Activated CD4-positive, alpha-beta T cell treated with anti-CD3 and anti-CD28 coated beads for 36 hours (primary cell): ENCODE data around the gene RBBP5. TPM values are rescaled to one million over a fixed set of nuclear protein-coding genes. Genes with fewer than 3 reads are reported as not detected.

Source experiments
- ATAC-seq: fragments of 200-7000 bp; cut with Tn5 transposase; one replicate; pipeline ENCODE4 v1.10.0; 2021; ENCODE audit warnings: mild to moderate bottlenecking, moderate library complexity
- CTCF ChIA-PET: fragments of 350-600 bp; sonication (Branson Sonifier 250); formaldehyde crosslinking; loops from one replicate; lab custom pipeline; 2021; ENCODE audit warnings: antibody characterized with exemption; lab: Charles Lee
- POLR2A ChIA-PET: fragments of 350-600 bp; sonication (Branson Sonifier 250); formaldehyde crosslinking; loops from one replicate; lab custom pipeline; 2021; ENCODE audit warnings: antibody characterized with exemption, inconsistent platforms; lab: Charles Lee
- DNase-seq: peaks from one replicate; pipeline ENCODE4 v3.0.0-alpha.2; 2020
- H3K27ac Mint-ChIP-seq: one replicate; pipeline ENCODE4 v1.8.0; 2021; ENCODE audit warnings: mixed read lengths
- H3K27me3 Mint-ChIP-seq: one replicate; pipeline ENCODE4 v1.8.0; 2021; ENCODE audit warnings: mixed read lengths
- H3K36me3 Mint-ChIP-seq: one replicate; pipeline ENCODE4 v1.8.0; 2021; ENCODE audit warnings: low read depth, mixed read lengths
- H3K4me1 Mint-ChIP-seq: one replicate; pipeline ENCODE4 v1.8.0; 2021; ENCODE audit warnings: mixed read lengths
- H3K4me3 Mint-ChIP-seq: one replicate; pipeline ENCODE4 v1.8.0; 2021; ENCODE audit warnings: mild to moderate bottlenecking, moderate library complexity, mixed read lengths
- H3K9me3 Mint-ChIP-seq: one replicate; pipeline ENCODE4 v1.8.0; 2021; ENCODE audit warnings: low read depth, mixed read lengths
- intact Hi-C, 2 experiments: fragments of 100-400 bp; cut with DNase I in 1 of 2; cut with micrococcal nuclease in 1 of 2; formaldehyde crosslinking; loops; one replicate each; pipeline versions ENCODE4 v1.14.2 to v1.15.1; 2022 to 2024; cut with DNase I, micrococcal nuclease
- total RNA-seq, 2 experiments: library from RNA; stranded (reverse); gene quantifications; one replicate each; pipeline ENCODE4 v1.2.3, GENCODE V29; 2021

Gene RBBP5
- total RNA-seq, 2 experiments from 2014 or later = 23.1 to 24.3 TPM

- Mint-ChIP-seq H3K4me1 (no peaks in the 10 kb centered on the region), H3K36me3 (peaks cover 53% of the 10 kb centered on the region), H3K9me3 (peaks cover 15% of the 10 kb centered on the region), H3K4me3 (no peak overlapping the region), H3K27me3 (no peaks in the 10 kb centered on the region), H3K27ac (no peak overlapping the region)
- POLR2A ChIA-PET = no interaction called here
- ATAC-seq = no peak
- CTCF ChIA-PET = interaction anchor here (0.7 to 1.0 kb wide), 2 partner anchors 104 to 392 kb away, joined by 3 to 4 read pairs; no protein-coding TSS in a partner anchor
- DNase-seq = no peak
- intact Hi-C loops = no loop called here
Measured at GRCh38 chr1:205152505-205152904, 30.7 kb upstream of the RBBP5 start.

DNA sequence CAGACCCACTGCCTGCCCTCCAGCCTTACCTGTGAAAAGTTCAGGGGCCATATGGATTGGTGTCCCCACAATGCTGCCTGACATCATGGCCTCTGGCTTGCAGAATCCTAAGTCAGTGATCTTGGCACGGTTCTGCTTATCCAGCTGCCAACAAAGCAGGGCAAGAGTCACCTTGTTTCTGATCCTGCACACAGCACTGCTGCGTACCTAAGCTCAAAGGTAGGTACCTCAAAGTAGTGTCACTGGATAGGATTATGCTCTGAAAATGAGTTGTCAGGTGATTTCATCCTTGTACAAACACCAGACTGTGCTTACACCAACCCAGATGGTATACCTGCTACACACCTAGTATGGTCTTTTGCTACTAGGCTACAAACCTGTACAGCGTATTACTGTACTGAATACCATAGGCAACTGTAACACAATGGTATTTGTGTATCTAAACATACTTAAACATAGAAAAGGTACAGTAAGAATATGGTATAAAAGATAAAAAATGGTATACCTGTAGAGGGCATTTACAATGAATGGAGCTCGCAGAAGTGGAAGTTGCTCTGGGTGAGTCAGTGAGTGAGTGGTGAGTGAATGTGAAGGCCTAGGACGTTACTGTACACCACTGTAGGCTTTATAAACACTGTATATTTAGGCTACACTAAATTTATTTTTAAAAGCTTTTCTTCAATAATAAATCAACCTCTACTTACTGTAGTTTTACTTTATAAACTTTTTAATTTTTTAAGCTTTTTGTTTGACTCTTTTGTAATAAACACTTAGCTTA is 29.1 kb upstream of the RBBP5 start:
- Mint-ChIP-seq H3K27ac (no peak overlapping the region), H3K27me3 (no peaks in the 10 kb centered on the region), H3K4me3 (no peak overlapping the region), H3K4me1 (no peaks in the 10 kb centered on the region), H3K9me3 (peaks cover 2% of the 10 kb centered on the region), H3K36me3 (peaks cover 44% of the 10 kb centered on the region)
- DNase-seq = no peak
- no peak for ATAC-seq
- intact Hi-C loops = no loop called here
- CTCF ChIA-PET = interaction anchor here (0.6 to 3.0 kb wide), 8 partner anchors 8 to 203 kb away, joined by 3 to 22 read pairs (median 4); no protein-coding TSS in a partner anchor
- POLR2A ChIA-PET = no interaction called here

DNA sequence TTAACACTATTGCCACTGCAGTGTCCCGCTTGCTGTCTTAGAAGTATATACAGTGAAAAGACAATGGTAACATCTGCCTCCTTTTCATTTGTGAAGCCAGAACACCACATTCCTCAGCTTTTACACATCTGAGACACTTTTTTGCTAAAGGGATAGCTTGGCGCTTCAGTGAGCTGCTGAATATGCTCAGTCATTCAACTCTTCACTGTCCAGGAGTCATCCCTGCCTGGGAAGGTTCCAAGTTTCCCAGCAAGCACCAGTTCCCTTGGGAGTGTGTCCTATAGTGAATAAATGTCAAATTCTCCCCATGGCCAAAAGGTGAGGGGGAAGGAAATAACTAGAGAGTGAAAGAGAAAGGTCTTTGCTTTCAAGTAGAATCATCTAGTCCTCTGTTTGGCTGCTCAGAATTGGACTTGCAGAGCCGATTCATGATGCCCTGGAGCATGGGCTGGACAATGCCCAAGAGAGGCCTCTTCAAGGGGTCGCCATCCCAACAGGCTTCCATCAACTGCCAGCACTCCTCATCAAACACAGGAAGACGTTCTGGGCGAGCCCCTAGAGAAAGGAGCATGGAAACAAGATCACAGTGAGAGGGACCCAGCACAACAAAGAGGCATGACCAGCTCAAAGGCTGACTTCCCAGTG is 25.5 kb upstream of the RBBP5 start:
- intact Hi-C loops = no loop called here
- H3K27ac Mint-ChIP-seq = no peak overlapping the region
- no peaks in the 10 kb centered on the region for H3K9me3 Mint-ChIP-seq
- no peak overlapping the region for H3K4me3 Mint-ChIP-seq
- H3K27me3 Mint-ChIP-seq = no peaks in the 10 kb centered on the region
- peaks cover 27% of the 10 kb centered on the region for H3K36me3 Mint-ChIP-seq
- no peaks in the 10 kb centered on the region for H3K4me1 Mint-ChIP-seq
- ATAC-seq = no peak
- no peak for DNase-seq
- CTCF ChIA-PET = interaction anchor here (0.6 to 3.5 kb wide), 6 partner anchors 8 to 772 kb away, joined by 3 to 15 read pairs (median 3); no protein-coding TSS in a partner anchor
- POLR2A ChIA-PET = no interaction called here

DNA sequence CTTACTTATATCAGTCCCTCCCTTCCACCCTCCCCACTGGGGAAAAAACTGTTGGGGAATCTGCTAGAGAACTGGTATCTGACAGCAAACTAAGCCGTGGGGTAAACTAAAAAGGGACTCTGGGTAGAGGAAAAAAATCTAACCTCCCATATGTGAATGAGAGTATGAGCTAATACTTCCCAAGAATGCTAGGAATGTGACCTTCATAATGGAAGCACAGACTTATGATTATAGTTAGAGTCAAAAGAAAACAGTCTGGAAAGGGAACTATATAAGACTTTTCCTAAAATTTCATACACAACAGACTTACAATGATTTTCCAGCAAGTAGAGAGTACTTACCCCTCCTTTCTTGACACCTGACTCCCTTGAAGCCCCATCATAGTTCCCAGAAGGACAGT is 23.0 kb upstream of the RBBP5 start:
- H3K4me3 Mint-ChIP-seq = no peak overlapping the region
- H3K27ac Mint-ChIP-seq = no peak overlapping the region
- DNase-seq = no peak
- no peaks in the 10 kb centered on the region for H3K9me3 Mint-ChIP-seq
- POLR2A ChIA-PET = interaction anchor here (0.6 kb wide), 1 partner anchor 601 kb away, joined by 12 read pairs; no protein-coding TSS in a partner anchor
- CTCF ChIA-PET = interaction anchor here (1.0 to 3.5 kb wide), 7 partner anchors 12 to 111 kb away, joined by 3 to 15 read pairs (median 4); no protein-coding TSS in a partner anchor
- H3K36me3 Mint-ChIP-seq = peaks cover 22% of the 10 kb centered on the region
- no peak for ATAC-seq
- intact Hi-C loops = no loop called here
- H3K27me3 Mint-ChIP-seq = no peaks in the 10 kb centered on the region
- H3K4me1 Mint-ChIP-seq = peaks cover 3% of the 10 kb centered on the region

- H3K4me1 Mint-ChIP-seq = peaks cover 3% of the 10 kb centered on the region
- no peak for DNase-seq
- POLR2A ChIA-PET = no interaction called here
Measured at GRCh38 chr1:205144046-205144720, 22.4 kb upstream of the RBBP5 start.

DNA sequence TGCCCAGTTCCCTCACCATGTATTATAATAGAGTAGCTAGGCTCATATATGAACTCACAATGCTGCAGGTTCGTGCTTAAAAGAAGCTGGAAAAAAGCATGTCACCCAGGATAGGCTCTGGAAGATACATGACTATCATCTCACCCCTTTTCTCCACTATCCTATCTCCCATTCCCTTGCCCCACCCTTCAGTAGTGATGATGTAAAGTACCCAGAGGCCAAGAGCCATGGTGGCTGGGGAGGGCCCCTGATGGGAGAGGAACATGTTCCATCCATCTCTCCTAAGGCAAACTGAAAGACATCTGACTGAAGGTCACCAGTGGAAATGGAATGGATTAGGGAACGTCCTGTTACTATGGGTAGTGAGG is 20.3 kb upstream of the RBBP5 start:
- ChIA-PET CTCF (interaction anchor here (0.8 to 2.4 kb wide), 27 partner anchors 8 to 351 kb away, joined by 3 to 27 read pairs (median 5); partner anchors contain the start of genes RBBP5 and TMCC2), POLR2A (no interaction called here)
- Mint-ChIP-seq H3K4me1 (peaks cover 3% of the 10 kb centered on the region), H3K4me3 (no peak overlapping the region), H3K9me3 (no peaks in the 10 kb centered on the region), H3K27me3 (no peaks in the 10 kb centered on the region), H3K27ac (no peak overlapping the region), H3K36me3 (peaks cover 7% of the 10 kb centered on the region)
- intact Hi-C loops = no loop called here
- no peak for DNase-seq
- no peak for ATAC-seq

More at GRCh38 chr1:205144046-205144720, 22.4 kb upstream of the RBBP5 start:
- no peaks in the 10 kb centered on the region for H3K9me3 Mint-ChIP-seq
- H3K36me3 Mint-ChIP-seq = peaks cover 17% of the 10 kb centered on the region
- no peak for ATAC-seq
- no peak overlapping the region for H3K27ac Mint-ChIP-seq
- H3K4me3 Mint-ChIP-seq = no peak overlapping the region
- no peaks in the 10 kb centered on the region for H3K27me3 Mint-ChIP-seq
- intact Hi-C loops = no loop called here
- CTCF ChIA-PET = interaction anchor here (0.6 to 3.5 kb wide), 9 partner anchors 11 to 488 kb away, joined by 3 to 15 read pairs (median 4); no protein-coding TSS in a partner anchor

DNA sequence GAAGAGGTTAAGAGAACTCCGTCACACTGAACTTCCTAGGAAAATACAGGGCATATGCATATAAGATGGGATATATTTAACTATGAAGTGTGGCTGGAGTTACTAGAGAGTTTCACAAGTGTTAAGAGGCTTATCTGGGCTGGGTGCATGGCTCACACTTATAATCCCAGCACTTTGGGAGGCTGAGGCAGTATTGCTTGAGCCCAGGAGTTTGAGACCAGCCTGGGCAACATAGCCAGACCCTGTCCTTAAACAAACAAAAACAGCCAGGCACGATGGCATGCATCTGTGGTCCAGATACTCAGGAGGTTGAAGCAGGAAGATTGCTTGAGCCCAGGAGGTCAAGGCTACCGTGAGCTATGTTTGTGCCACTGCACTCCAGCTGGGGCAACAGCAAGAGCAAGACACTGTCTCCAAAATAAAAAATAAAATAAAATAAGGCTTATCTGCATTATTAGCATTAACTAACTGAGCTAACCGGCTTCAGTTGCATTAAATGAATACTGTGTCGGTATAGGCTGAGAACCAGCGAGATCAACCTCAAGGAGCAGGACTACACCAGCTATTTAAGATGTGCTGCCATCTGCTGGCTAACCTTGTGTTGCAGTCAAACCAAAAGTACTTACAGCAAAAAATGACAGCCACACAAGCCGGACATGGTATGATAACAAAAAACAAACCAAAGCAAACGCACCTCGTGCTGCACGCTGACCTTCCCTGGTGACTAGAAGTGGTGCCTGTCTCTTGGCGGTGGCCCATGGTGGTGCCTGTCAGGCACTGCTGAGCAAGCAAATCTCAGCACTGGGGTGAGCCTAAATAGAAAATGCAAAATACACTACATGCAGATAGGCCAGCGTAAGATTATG is 19.7 kb upstream of the RBBP5 start:
- no peaks in the 10 kb centered on the region for H3K9me3 Mint-ChIP-seq
- intact Hi-C loops = loop anchor here (1.0 kb wide), 4 partner anchors 19 to 152 kb away; no protein-coding TSS in a partner anchor
- peaks cover 4% of the 10 kb centered on the region for H3K36me3 Mint-ChIP-seq
- H3K27ac Mint-ChIP-seq = no peak overlapping the region
- DNase-seq (peak; percentile 88), ATAC-seq (peak; percentile 96)
- ChIA-PET POLR2A (interaction anchor here (0.7 kb wide), 2 partner anchors 17 to 172 kb away, joined by 4 read pairs; no protein-coding TSS in a partner anchor), CTCF (interaction anchor here (0.6 to 2.4 kb wide), 52 partner anchors 9 to 352 kb away, joined by 3 to 27 read pairs (median 4); partner anchors contain the start of genes NUAK2, RBBP5 and TMCC2)
- no peak overlapping the region for H3K4me3 Mint-ChIP-seq
- H3K27me3 Mint-ChIP-seq = no peaks in the 10 kb centered on the region
- H3K4me1 Mint-ChIP-seq = peaks cover 3% of the 10 kb centered on the region

DNA sequence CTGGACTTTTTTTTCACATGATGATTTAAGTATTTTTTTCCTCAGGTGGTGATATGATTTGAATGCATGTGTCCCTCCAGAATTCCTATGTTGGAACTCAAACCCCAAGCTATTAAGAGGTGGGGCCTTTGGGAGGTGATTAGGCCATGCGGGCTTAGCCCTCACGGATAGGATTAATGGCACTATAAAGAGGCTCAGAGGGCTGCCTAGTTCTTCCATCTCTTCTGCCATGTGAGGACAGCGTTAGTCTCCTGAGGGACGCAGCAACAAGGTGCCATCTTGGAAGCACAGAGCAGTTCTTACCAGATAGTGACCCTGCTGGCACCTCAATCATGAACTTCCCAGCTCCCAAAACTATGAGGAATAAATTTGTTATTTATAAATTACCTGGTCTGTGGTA is 18.3 kb upstream of the RBBP5 start:
- no peak overlapping the region for H3K4me3 Mint-ChIP-seq
- DNase-seq = no peak
- no peak overlapping the region for H3K27ac Mint-ChIP-seq
- H3K36me3 Mint-ChIP-seq = peaks cover 4% of the 10 kb centered on the region
- peaks cover 3% of the 10 kb centered on the region for H3K4me1 Mint-ChIP-seq
- ATAC-seq = no peak
- no peaks in the 10 kb centered on the region for H3K27me3 Mint-ChIP-seq
- CTCF ChIA-PET = interaction anchor here (1.1 to 2.4 kb wide), 7 partner anchors 30 to 161 kb away, joined by 3 to 27 read pairs (median 17); no protein-coding TSS in a partner anchor
- intact Hi-C loops = no loop called here
- POLR2A ChIA-PET = no interaction called here
- no peaks in the 10 kb centered on the region for H3K9me3 Mint-ChIP-seq

DNA sequence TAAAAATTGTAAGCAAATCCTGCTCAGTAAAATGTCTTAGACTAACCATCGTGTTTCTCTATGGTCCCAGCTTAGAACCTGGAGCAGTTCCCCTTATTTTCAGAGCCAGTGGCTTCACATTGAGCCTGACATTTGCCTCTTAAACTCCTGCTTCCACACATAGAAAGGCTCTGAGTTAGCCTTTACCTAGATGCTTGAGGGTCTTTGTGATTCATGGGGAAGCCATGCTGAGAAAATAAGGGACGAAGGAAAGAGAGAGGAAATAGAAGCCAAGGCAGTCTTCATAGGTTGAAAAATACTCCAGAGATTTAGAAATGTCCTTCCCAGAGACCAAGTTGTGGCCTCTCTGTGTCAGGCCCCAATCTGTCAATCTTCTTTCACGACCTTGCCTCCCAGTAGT is 16.1 kb upstream of the RBBP5 start:
- DNase-seq (no peak), ATAC-seq (no peak)
- Mint-ChIP-seq H3K4me3 (no peak overlapping the region), H3K4me1 (peaks cover 3% of the 10 kb centered on the region), H3K9me3 (no peaks in the 10 kb centered on the region), H3K36me3 (no peaks in the 10 kb centered on the region), H3K27ac (no peak overlapping the region), H3K27me3 (no peaks in the 10 kb centered on the region)
- POLR2A ChIA-PET = no interaction called here
- intact Hi-C loops = no loop called here
- CTCF ChIA-PET = no interaction called here

GRCh38 chr1:205133287-205133686 is 11.5 kb upstream of the RBBP5 start:
- Mint-ChIP-seq H3K36me3 (no peaks in the 10 kb centered on the region), H3K9me3 (no peaks in the 10 kb centered on the region), H3K4me1 (no peaks in the 10 kb centered on the region), H3K27ac (no peak overlapping the region), H3K4me3 (no peak overlapping the region), H3K27me3 (no peaks in the 10 kb centered on the region)
- ChIA-PET CTCF (interaction anchor here (0.8 to 1.0 kb wide), 3 partner anchors 11 to 199 kb away, joined by 3 to 4 read pairs (median 3); no protein-coding TSS in a partner anchor), POLR2A (no interaction called here)
- intact Hi-C loops = no loop called here
- ATAC-seq = no peak
- no peak for DNase-seq
